ENCODE data around the gene LRRC8C.
A peak's percentile ranks its signal among the peaks of the same experiment; 100 is the strongest.

Gene LRRC8C

DNA sequence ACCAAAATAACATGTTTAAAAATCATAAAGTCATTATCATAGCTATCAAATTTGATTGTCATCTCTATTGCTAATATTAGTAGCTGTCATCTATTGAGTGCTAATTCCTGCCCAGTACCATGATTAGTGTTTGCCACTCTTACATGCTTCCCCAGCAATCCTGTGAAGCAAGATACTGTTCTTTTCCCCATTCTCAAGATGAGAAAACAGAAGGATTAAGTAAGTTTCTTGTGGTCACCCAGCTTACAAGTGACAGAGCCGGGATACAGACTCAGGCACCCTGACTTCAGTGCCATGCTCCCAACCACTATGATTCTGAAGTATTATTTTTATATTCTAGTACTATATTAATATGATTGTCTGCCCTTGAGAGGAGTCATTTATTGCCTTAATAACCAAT, 36.5 kb downstream of the LRRC8C start:
- H4K8ac ChIP-seq (ENCODE audit: low read depth, low read length), result no peak overlapping the region
- no peak overlapping the region for H2BK12ac ChIP-seq (ENCODE audit: low read length)
- no peak overlapping the region for H3K14ac ChIP-seq (ENCODE audit: low read length)
- H3K79me2 ChIP-seq (ENCODE audit: control insufficient read depth, insufficient read depth, low read length, poor library complexity), result no peaks in the 10 kb centered on the region
- no peaks in the 10 kb centered on the region for H3K9me3 ChIP-seq (ENCODE audit: insufficient read depth, low read depth, low read length)
- no peaks in the 10 kb centered on the region for H3K36me3 ChIP-seq (ENCODE audit: control insufficient read depth in 1 of 2, insufficient read depth in 2 of 2, low read length in 2 of 2)
- H3K27ac ChIP-seq (ENCODE audit: low read depth, low read length), result no peak overlapping the region
- no peak overlapping the region for H4K12ac ChIP-seq (ENCODE audit: low read depth, low read length)
- peak; percentile 4 to 67 for DNase-seq
- no peak overlapping the region for H2AK5ac ChIP-seq (ENCODE audit: low read length)
- H3K4me3 ChIP-seq (ENCODE audit: low read depth, low read length), result no peak overlapping the region
- H4K91ac ChIP-seq (ENCODE audit: low read depth, low read length), result no peak overlapping the region
- H3K79me1 ChIP-seq (ENCODE audit: low read length), result no peaks in the 10 kb centered on the region
- WGBS (ENCODE audit: extremely low coverage, insufficient coverage, insufficient read length), result no CpG with 5 or more reads among the region's 1 CpG
- H3K23ac ChIP-seq (ENCODE audit: low read length), result no peak overlapping the region
- H3K9ac ChIP-seq (ENCODE audit: low read length), result no peak overlapping the region
- no peaks in the 10 kb centered on the region for H3K4me1 ChIP-seq (ENCODE audit: control insufficient read depth in 1 of 2, insufficient read depth in 2 of 2, low read length in 2 of 2)
- H2AFZ ChIP-seq (ENCODE audit: insufficient read depth, low read length, poor library complexity), result no peak overlapping the region
- no peak overlapping the region for H3K4me2 ChIP-seq (ENCODE audit: low read length)
- H3K18ac ChIP-seq (ENCODE audit: low read length), result no peak overlapping the region
- no peak overlapping the region for H3K4ac ChIP-seq (ENCODE audit: low read depth, low read length)
- no peak overlapping the region for H2BK120ac ChIP-seq (ENCODE audit: insufficient read depth, low read length, poor library complexity)
- H2BK5ac ChIP-seq (ENCODE audit: low read depth, low read length, poor library complexity), result no peak overlapping the region
- no peaks in the 10 kb centered on the region for H3K27me3 ChIP-seq (ENCODE audit: insufficient read depth, low read length)

GRCh38 chr1:89670163-89670562, 37.2 kb downstream of the LRRC8C start:
- no peak overlapping the region for H2AFZ ChIP-seq (ENCODE audit: insufficient read depth, low read length, poor library complexity)
- H3K18ac ChIP-seq (ENCODE audit: low read length), result no peak overlapping the region
- no peak overlapping the region for H3K23ac ChIP-seq (ENCODE audit: low read length)
- no peak overlapping the region for H4K12ac ChIP-seq (ENCODE audit: low read depth, low read length)
- H2AK5ac ChIP-seq (ENCODE audit: low read length), result no peak overlapping the region
- H3K4me3 ChIP-seq (ENCODE audit: low read depth, low read length), result no peak overlapping the region
- no peak overlapping the region for H4K91ac ChIP-seq (ENCODE audit: low read depth, low read length)
- H3K27ac ChIP-seq (ENCODE audit: low read depth, low read length), result no peak overlapping the region
- H3K4me1 ChIP-seq (ENCODE audit: control insufficient read depth in 1 of 2, insufficient read depth in 2 of 2, low read length in 2 of 2), result no peaks in the 10 kb centered on the region
- no peaks in the 10 kb centered on the region for H3K79me2 ChIP-seq (ENCODE audit: control insufficient read depth, insufficient read depth, low read length, poor library complexity)
- DNase-seq, result peak; percentile 18 to 92
- no peak overlapping the region for H3K9ac ChIP-seq (ENCODE audit: low read length)
- no peak overlapping the region for H3K4ac ChIP-seq (ENCODE audit: low read depth, low read length)
- no peak overlapping the region for H2BK12ac ChIP-seq (ENCODE audit: low read length)
- no peak overlapping the region for H3K4me2 ChIP-seq (ENCODE audit: low read length)
- H3K14ac ChIP-seq (ENCODE audit: low read length), result no peak overlapping the region
- no peaks in the 10 kb centered on the region for H3K79me1 ChIP-seq (ENCODE audit: low read length)
- no peak overlapping the region for H4K8ac ChIP-seq (ENCODE audit: low read depth, low read length)
- no peaks in the 10 kb centered on the region for H3K9me3 ChIP-seq (ENCODE audit: insufficient read depth, low read depth, low read length)
- no CpG with 5 or more reads among the region's 7 CpGs for WGBS (ENCODE audit: extremely low coverage, insufficient coverage, insufficient read length)
- H2BK5ac ChIP-seq (ENCODE audit: low read depth, low read length, poor library complexity), result no peak overlapping the region
- H3K36me3 ChIP-seq (ENCODE audit: control insufficient read depth in 1 of 2, insufficient read depth in 2 of 2, low read length in 2 of 2), result no peaks in the 10 kb centered on the region
- H2BK120ac ChIP-seq (ENCODE audit: insufficient read depth, low read length, poor library complexity), result no peak overlapping the region
- no peaks in the 10 kb centered on the region for H3K27me3 ChIP-seq (ENCODE audit: insufficient read depth, low read length)

DNA sequence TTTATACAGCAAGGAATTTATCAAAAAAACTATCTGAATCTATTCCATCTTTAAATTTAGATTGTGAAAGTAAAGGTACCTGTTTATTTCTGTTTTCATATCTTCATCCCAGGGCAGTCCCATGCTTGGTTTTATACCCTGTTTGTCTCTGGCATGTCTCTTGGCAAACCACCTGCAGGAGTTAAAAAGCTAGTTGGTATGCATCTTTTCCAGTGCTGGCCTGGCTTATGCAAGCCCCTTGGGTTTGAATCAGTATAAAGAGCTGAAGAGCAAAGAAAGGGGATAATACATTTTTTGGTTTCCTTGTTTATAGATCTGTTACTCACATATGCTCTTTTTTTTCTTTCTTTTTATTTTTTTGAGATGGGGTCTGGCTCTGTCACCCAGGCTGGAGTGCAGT, 37.8 kb downstream of the LRRC8C start:
- no peak overlapping the region for H2AK5ac ChIP-seq (ENCODE audit: low read length)
- H2BK12ac ChIP-seq (ENCODE audit: low read length), result no peak overlapping the region
- no peak overlapping the region for H3K27ac ChIP-seq (ENCODE audit: low read depth, low read length)
- no peak overlapping the region for H2BK120ac ChIP-seq (ENCODE audit: insufficient read depth, low read length, poor library complexity)
- no peak overlapping the region for H4K8ac ChIP-seq (ENCODE audit: low read depth, low read length)
- no peak overlapping the region for H3K4ac ChIP-seq (ENCODE audit: low read depth, low read length)
- H2BK5ac ChIP-seq (ENCODE audit: low read depth, low read length, poor library complexity), result no peak overlapping the region
- no peak overlapping the region for H3K9ac ChIP-seq (ENCODE audit: low read length)
- H3K9me3 ChIP-seq (ENCODE audit: insufficient read depth, low read depth, low read length), result no peaks in the 10 kb centered on the region
- H3K4me2 ChIP-seq (ENCODE audit: low read length), result no peak overlapping the region
- H3K23ac ChIP-seq (ENCODE audit: low read length), result no peak overlapping the region
- no peak for DNase-seq
- H3K14ac ChIP-seq (ENCODE audit: low read length), result no peak overlapping the region
- H2AFZ ChIP-seq (ENCODE audit: insufficient read depth, low read length, poor library complexity), result no peak overlapping the region
- H4K12ac ChIP-seq (ENCODE audit: low read depth, low read length), result no peak overlapping the region
- no peaks in the 10 kb centered on the region for H3K4me1 ChIP-seq (ENCODE audit: control insufficient read depth in 1 of 2, insufficient read depth in 2 of 2, low read length in 2 of 2)
- no peak overlapping the region for H4K91ac ChIP-seq (ENCODE audit: low read depth, low read length)
- H3K4me3 ChIP-seq (ENCODE audit: low read depth, low read length), result no peak overlapping the region
- H3K79me1 ChIP-seq (ENCODE audit: low read length), result no peaks in the 10 kb centered on the region
- no peaks in the 10 kb centered on the region for H3K27me3 ChIP-seq (ENCODE audit: insufficient read depth, low read length)
- H3K79me2 ChIP-seq (ENCODE audit: control insufficient read depth, insufficient read depth, low read length, poor library complexity), result no peaks in the 10 kb centered on the region
- H3K18ac ChIP-seq (ENCODE audit: low read length), result no peak overlapping the region
- H3K36me3 ChIP-seq (ENCODE audit: control insufficient read depth in 1 of 2, insufficient read depth in 2 of 2, low read length in 2 of 2), result no peaks in the 10 kb centered on the region

- Histone ChIP-seq H2AFZ (ENCODE audit: insufficient read depth, low read length, poor library complexity) (no peak overlapping the region), H3K79me2 (ENCODE audit: control insufficient read depth, insufficient read depth, low read length, poor library complexity) (no peaks in the 10 kb centered on the region), H3K4ac (ENCODE audit: low read depth, low read length) (no peak overlapping the region), H2BK120ac (ENCODE audit: insufficient read depth, low read length, poor library complexity) (no peak overlapping the region), H4K91ac (ENCODE audit: low read depth, low read length) (no peak overlapping the region), H3K9me3 (ENCODE audit: insufficient read depth, low read depth, low read length) (no peaks in the 10 kb centered on the region), H3K23ac (ENCODE audit: low read length) (no peak overlapping the region), H4K12ac (ENCODE audit: low read depth, low read length) (no peak overlapping the region), H3K4me3 (ENCODE audit: low read depth, low read length) (no peak overlapping the region), H2BK12ac (ENCODE audit: low read length) (no peak overlapping the region), H3K36me3 (ENCODE audit: control insufficient read depth in 1 of 2, insufficient read depth in 2 of 2, low read length in 2 of 2) (no peaks in the 10 kb centered on the region), H2BK5ac (ENCODE audit: low read depth, low read length, poor library complexity) (no peak overlapping the region), H3K9ac (ENCODE audit: low read length) (no peak overlapping the region), H4K8ac (ENCODE audit: low read depth, low read length) (no peak overlapping the region), H3K4me2 (ENCODE audit: low read length) (no peak overlapping the region), H3K79me1 (ENCODE audit: low read length) (no peaks in the 10 kb centered on the region), H2AK5ac (ENCODE audit: low read length) (no peak overlapping the region), H3K18ac (ENCODE audit: low read length) (no peak overlapping the region), H3K14ac (ENCODE audit: low read length) (no peak overlapping the region), H3K27ac (ENCODE audit: low read depth, low read length) (no peak overlapping the region), H3K27me3 (ENCODE audit: insufficient read depth, low read length) (no peaks in the 10 kb centered on the region), H3K4me1 (ENCODE audit: control insufficient read depth in 1 of 2, insufficient read depth in 2 of 2, low read length in 2 of 2) (no peaks in the 10 kb centered on the region)
- no CpG with 5 or more reads among the region's 4 CpGs for WGBS (ENCODE audit: extremely low coverage, insufficient coverage, insufficient read length)
- DNase-seq, result no peak
Observed at GRCh38 chr1:89671775-89672488, 39.0 kb downstream of the LRRC8C start.
